Sigmoid colon (tissue), 7 donors: Measurements from ENCODE around the gene GLMP. TPM values are rescaled to one million over a fixed set of nuclear protein-coding genes. Genes with fewer than 3 reads are reported as not detected.

Experiments used
- DNase-seq: peaks from one replicate; pipeline ENCODE4 v3.0.0-alpha.2; 2019
- H3K27ac ChIP-seq, 4 donors: fragments of 200-600 bp; sonication (generic); one replicate each; pipeline ENCODE4 v1.5.1; 2016 to 2019; ENCODE audit warnings: mild to moderate bottlenecking in 1 of 4
- H3K27me3 ChIP-seq, 3 donors: fragments of 200-600 bp; sonication (generic); one replicate each; pipeline ENCODE4 v1.5.1; 2019; ENCODE audit warnings: mild to moderate bottlenecking in 1 of 3
- H3K36me3 ChIP-seq, 4 donors: fragments of 200-600 bp; sonication (generic); one replicate each; pipeline ENCODE4 v1.5.1; 2016 to 2019
- H3K4me1 ChIP-seq, 4 donors: fragments of 200-600 bp; sonication (generic); one replicate each; pipeline ENCODE4 v1.5.1; 2017 to 2019
- H3K4me3 ChIP-seq, 4 donors: fragments of 200-600 bp; sonication (generic); one replicate each; pipeline ENCODE4 v1.5.1; 2017 to 2019; ENCODE audit warnings: mild to moderate bottlenecking in 2 of 4, moderate library complexity in 1 of 4
- H3K9me3 ChIP-seq, 4 donors: fragments of 200-600 bp in 3 of 4; sonication (generic) in 3 of 4; one replicate each; pipeline versions ENCODE4 v1.5.1 to v1.6.1; 2013 to 2019
- CTCF ChIP-seq, 4 experiments: fragments of 450-650 bp in 3 of 4; fragments of 200-600 bp in 1 of 4; IDR thresholded peaks; one replicate each; pipeline ENCODE4 v1.5.1; 2016 to 2019; ENCODE audit warnings: antibody characterized with exemption in 4 of 4, mild to moderate bottlenecking in 3 of 4, moderate library complexity in 2 of 4
- EP300 ChIP-seq, 4 donors: sonication (generic); formaldehyde crosslinking; IDR thresholded peaks; one replicate each; pipeline ENCODE4 v1.6.1; 2017; ENCODE audit warnings: antibody characterized with exemption in 4 of 4
- POLR2A ChIP-seq, 2 donors: fragments of 450-650 bp; IDR thresholded peaks; one replicate each; pipeline ENCODE4 v1.6.1; 2016; ENCODE audit warnings: antibody characterized with exemption in 2 of 2, mild to moderate bottlenecking in 2 of 2, moderate library complexity in 2 of 2
- POLR2AphosphoS5 ChIP-seq, 4 donors: sonication (generic); formaldehyde crosslinking; IDR thresholded peaks; one replicate each; pipeline ENCODE4 v1.6.1; 2017; ENCODE audit warnings: antibody characterized with exemption in 4 of 4
- WGBS, 2 donors: extraction: QIAGEN DNeasy Blood & Tissue Kit; methylation state at CpG; one replicate each; pipeline ENCODE4 v1.1.7; 2013; 5-methylcytosine and 5-hydroxymethylcytosine counted together
- intact Hi-C: fragments of 100-400 bp; cut with DNase I; formaldehyde crosslinking; loops from one replicate; pipeline ENCODE4 v1.15.1; 2023
- polyA plus RNA-seq, 3 donors: library from polyadenylated mRNA; stranded (reverse); fragments of 200-250 nt; gene quantifications; one replicate each; pipeline ENCODE4 v1.2.3, GENCODE V29; 2013
- total RNA-seq, 4 donors: library from RNA; depleted of rRNA; stranded (reverse); fragments of >200 nt; gene quantifications; one replicate each; pipeline ENCODE4 v1.1.0, GENCODE V29; 2016
- donor health status: healthy with polysubstance abuse.
- donor health status: Bipolar disorder and iron deficiency.
- donor health status: healthy.

The GLMP gene
- total and polyA plus RNA-seq, 7 donors, result 33.3 to 53.2 (median 38.8) TPM

DNA sequence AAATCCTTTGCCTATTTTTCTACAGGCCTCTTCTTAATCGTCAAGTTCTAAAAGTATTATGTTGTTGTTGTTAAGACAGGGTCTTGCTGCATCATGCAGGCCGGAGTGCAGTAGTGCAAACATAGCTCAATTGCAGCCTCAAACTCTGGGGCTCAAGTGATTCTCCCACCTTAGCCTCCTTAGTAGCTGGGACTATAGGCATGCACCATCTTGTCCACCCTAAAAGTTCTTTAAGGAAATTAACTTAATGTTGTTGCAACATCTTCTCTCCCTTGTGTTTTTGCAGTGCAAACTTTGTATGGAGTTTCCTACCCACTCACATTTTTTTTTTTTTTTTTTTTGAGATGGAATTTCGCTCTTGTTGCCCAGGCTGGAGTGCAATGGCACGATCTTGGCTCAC is 7.8 kb upstream of the GLMP start:
- no peak overlapping the region for H3K4me3 ChIP-seq
- H3K27ac ChIP-seq, result no peak overlapping the region
- intact Hi-C loops, result no loop called here
- no peaks in the 10 kb centered on the region for H3K9me3 ChIP-seq
- TF ChIP-seq EP300 (IDR thresholded peaks at IDR 0.05) (no peak), POLR2AphosphoS5 (IDR thresholded peaks at IDR 0.05) (no peak), POLR2A (IDR thresholded peaks at IDR 0.05) (no peak)
- WGBS, 2 donors, result 93 to 95% methylated on average over 3 to 4 of the region's 4 CpGs
- H3K27me3 ChIP-seq, result no peaks in the 10 kb centered on the region
- no peak for DNase-seq
- no peaks in the 10 kb centered on the region for H3K4me1 ChIP-seq
- H3K36me3 ChIP-seq, result peaks cover 0 to 44% (median 10%) of the 10 kb centered on the region in 4 donors

DNA sequence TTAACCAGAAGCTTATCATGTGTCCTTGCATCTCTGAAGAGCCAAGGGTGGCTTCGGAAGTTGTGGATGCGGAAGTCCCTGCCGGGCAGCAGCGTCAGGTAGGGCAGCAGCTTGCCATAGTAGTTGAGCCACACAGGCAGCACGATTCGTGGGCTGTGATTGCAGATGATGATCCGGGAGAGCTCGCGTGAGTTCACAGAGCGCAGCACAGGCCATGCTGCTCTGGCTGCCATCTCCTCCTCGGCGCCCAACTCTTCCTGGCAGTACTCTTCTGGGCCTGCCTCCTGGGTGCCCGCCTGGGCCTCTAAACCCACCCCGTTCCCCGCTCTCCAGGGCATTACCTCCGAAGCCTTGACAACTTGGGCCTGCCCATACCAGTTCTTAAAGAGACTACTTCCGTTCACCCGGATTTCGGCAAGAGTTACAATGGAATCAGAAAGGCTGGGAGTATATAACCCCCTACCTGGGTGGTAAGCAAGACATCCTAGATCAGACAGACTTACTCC is 3.4 kb upstream of the GLMP start, which contains the start of gene VHLL:
Gene VHLL, minus strand, starts transcription at position 456 of the 506 bp plus-strand sequence. Its CDS starts 118 bp downstream, at position 338.
- H3K9me3 ChIP-seq, result no peaks in the 10 kb centered on the region
- peaks cover 0 to 20% (median 18%) of the 10 kb centered on the region in 4 donors for H3K4me1 ChIP-seq
- H3K36me3 ChIP-seq, result peaks cover 0 to 8% (median 0%) of the 10 kb centered on the region in 4 donors
- no peak for DNase-seq
- WGBS, 2 donors, result 94 to 95% methylated on average over 19 of the region's 19 CpGs
- TF ChIP-seq POLR2AphosphoS5 (IDR thresholded peaks at IDR 0.05) (no peak), CTCF (IDR thresholded peaks at IDR 0.05) (no peak), POLR2A (IDR thresholded peaks at IDR 0.05) (no peak), EP300 (IDR thresholded peaks at IDR 0.05) (no peak)
- no peaks in the 10 kb centered on the region for H3K27me3 ChIP-seq
- H3K27ac ChIP-seq, result no peak within 1 kb of the TSS
- no peak within 1 kb of the TSS for H3K4me3 ChIP-seq
- intact Hi-C loops, result no loop called here

- WGBS, 2 donors, result 92 to 93% methylated on average over 9 of the region's 9 CpGs
- H3K27me3 ChIP-seq, result no peaks in the 10 kb centered on the region
- intact Hi-C loops, result no loop called here
- no peak overlapping the region for H3K27ac ChIP-seq
- no peaks in the 10 kb centered on the region for H3K9me3 ChIP-seq
- peaks cover 0 to 46% (median 35%) of the 10 kb centered on the region in 4 donors for H3K4me1 ChIP-seq
- TF ChIP-seq POLR2A (IDR thresholded peaks at IDR 0.05), result no peak
- TF ChIP-seq POLR2AphosphoS5 (IDR thresholded peaks at IDR 0.05), result no peak
- TF ChIP-seq EP300 (IDR thresholded peaks at IDR 0.05), result no peak
- no peak for TF ChIP-seq CTCF (IDR thresholded peaks at IDR 0.05)
- H3K36me3 ChIP-seq, result peaks cover 0 to 1% (median 0%) of the 10 kb centered on the region in 4 donors
- DNase-seq, result no peak
- H3K4me3 ChIP-seq, result no peak overlapping the region
Observed at GRCh38 chr1:156293895-156294294, 1.6 kb downstream of the GLMP start.

GRCh38 chr1:156293098-156293434 is 2.4 kb downstream of the GLMP start:
- H3K27ac ChIP-seq, result no peak overlapping the region
- H3K4me1 ChIP-seq, result peaks cover 0 to 46% (median 35%) of the 10 kb centered on the region in 4 donors

More at GRCh38 chr1:156293098-156293434, 2.4 kb downstream of the GLMP start:
- DNase-seq, result no peak
- H3K4me3 ChIP-seq, result no peak overlapping the region
- no peak for TF ChIP-seq CTCF (IDR thresholded peaks at IDR 0.05)
- TF ChIP-seq POLR2A (IDR thresholded peaks at IDR 0.05), result no peak
- no peak for TF ChIP-seq POLR2AphosphoS5 (IDR thresholded peaks at IDR 0.05)
- TF ChIP-seq EP300 (IDR thresholded peaks at IDR 0.05), result no peak
- intact Hi-C loops, result no loop called here
- peaks cover 0 to 9% (median 0%) of the 10 kb centered on the region in 4 donors for H3K36me3 ChIP-seq
- WGBS, 2 donors, result 85 to 93% methylated on average over 8 of the region's 8 CpGs
- H3K9me3 ChIP-seq, result no peaks in the 10 kb centered on the region
- no peaks in the 10 kb centered on the region for H3K27me3 ChIP-seq
